T-helper 1 cell treated with Interleukin-12 subunit alpha and Interleukin-12 subunit beta and Interleukin-4 antibody, amounts not matched to agents 30 ng/mL and 1 ng/mL, for 36 hours (primary cell): Measurements from ENCODE around the gene CCDC190. TPM values are rescaled to one million over a fixed set of nuclear protein-coding genes. Genes with fewer than 3 reads are reported as not detected.
"Not testable (repeated sequence)": the region's sequence is repeated elsewhere in the genome, so short reads cannot be mapped to it uniquely, and the experiment has no call there.

Experiments
- intact Hi-C: fragments of 100-400 bp; cut with micrococcal nuclease; formaldehyde crosslinking; loops from one replicate; pipeline ENCODE4 v1.15.1; 2024
- total RNA-seq: library from RNA; stranded (reverse); gene quantifications from 2 replicates; pipeline ENCODE4 v1.2.3, GENCODE V29; 2022

The CCDC190 gene, protein sequence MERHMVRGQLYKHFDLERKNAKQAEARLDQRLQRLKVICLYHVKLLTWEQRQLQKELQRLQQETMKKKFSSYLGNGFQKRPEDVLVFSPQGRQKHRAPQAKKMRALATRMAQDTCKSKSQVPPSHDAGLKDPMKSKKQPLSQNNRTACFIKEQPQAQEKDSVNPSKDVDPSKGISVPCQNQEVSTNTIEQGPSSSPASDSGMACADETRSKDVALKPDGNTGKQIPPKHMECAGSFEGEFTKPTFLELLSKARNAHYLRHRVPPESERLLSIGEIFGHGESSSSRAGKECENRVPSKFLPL
- total RNA-seq: not detected in 2 replicates

DNA sequence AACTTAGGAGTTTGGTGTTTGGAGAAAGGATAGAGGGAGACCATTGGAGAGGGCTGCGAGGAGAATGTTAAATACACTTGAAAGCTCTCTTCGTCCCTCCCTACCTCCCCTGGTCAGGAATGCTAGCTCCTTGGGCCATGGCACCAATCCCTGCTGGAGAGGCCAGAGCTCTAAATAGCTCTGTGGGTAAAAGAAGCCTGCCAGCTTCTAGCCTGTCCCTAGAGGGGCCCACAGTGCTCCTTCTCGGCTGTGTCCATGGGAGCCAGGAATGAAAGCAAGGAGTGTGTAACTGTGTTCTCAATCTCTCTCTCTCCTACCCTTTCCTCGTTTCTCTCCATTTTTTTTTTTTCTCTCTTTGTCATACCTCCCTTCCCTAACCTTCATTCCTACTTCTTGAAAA lies at the start of gene CCDC190:
Gene CCDC190, minus strand, starts transcription at position 75 of the 400 bp plus-strand sequence. CDS start 1,529 bp downstream, outside the sequence.
- intact Hi-C loops: no loop called here

DNA sequence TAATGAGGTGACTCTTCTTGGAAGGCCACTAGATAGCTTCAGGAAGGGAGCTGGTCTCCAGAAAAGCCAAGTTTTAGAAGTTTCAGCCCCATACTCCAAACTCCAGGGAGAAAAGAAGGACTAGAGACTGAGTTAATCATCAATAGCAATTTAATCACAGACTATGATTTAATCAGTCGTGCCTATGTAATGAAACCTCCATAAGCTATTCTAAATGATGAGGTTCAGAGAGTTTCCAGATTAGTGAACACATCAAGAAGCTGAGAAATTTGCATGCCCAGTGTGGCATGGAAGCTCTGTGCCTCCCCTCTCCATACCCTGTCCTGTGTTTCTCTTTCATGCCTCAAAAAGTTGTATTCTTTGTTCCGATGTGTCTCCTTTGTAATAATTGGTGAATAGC lies 49.2 kb upstream of the CCDC190 start:
- intact Hi-C loops: no loop called here

DNA sequence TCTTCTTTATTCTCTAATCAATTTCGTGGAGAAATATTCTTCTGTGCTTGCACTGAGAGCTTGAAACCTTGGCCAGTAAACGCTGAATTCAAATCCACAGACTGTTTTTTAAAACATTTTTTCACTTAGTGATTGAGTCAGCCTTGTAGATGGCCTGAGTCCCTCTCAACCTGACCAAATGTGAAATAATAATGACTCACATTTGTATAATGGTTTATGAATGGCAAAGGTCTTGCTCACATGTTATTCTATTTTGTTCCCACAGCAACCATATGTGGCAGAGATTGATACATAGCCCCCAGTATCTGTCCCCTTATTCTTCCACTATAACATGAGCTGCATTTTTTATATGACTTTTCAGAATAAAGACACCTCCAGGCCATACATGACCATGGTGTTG lies 47.8 kb upstream of the CCDC190 start:
- intact Hi-C loops: no loop called here

DNA sequence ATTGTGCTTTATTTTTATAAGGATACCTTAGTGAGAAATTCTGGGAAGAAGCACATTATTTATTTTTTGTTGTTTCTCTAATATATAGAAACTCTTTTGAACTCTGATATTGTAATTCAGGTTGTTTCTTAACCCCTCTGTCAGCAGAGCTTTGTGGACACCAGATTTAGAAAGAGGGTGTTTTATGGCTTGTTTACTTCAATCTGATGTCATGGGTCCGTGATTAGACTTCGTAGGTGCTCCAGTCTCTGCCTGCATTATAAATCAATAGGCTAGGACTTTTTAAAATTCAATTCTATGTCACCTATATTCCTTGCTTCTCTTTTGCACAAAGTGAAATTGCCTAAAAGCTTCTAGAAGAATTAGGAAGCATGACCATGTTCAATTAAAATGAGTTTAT lies 47.3 kb upstream of the CCDC190 start:
- intact Hi-C loops: no loop called here

DNA sequence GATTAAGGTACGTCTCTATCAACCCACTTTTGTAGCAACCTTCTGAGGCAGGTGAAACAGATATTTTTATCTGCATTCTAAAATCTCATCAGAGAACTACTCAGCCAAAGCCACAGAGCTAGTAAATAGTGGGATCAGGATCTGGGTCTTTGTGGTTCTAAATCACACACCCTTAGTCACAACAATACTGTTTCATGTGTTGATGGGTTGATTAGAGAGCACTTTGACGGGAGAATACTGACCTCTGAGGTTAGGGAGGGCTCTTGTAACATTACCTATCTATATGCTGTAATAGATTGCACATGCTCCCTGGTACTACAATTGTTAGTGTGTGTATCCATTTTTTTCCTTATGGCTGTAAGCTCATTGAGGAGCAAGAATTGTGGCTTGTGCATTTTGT lies 45.5 kb upstream of the CCDC190 start:
- intact Hi-C loops: no loop called here

- intact Hi-C loops: no loop called here
Measured at GRCh38 chr1:162905174-162906158, 44.5 kb upstream of the CCDC190 start.

- intact Hi-C loops: no loop called here
Measured at GRCh38 chr1:162904579-162904978, 43.6 kb upstream of the CCDC190 start.

GRCh38 chr1:162904023-162904422 lies 43.0 kb upstream of the CCDC190 start:
- intact Hi-C loops: no loop called here

DNA sequence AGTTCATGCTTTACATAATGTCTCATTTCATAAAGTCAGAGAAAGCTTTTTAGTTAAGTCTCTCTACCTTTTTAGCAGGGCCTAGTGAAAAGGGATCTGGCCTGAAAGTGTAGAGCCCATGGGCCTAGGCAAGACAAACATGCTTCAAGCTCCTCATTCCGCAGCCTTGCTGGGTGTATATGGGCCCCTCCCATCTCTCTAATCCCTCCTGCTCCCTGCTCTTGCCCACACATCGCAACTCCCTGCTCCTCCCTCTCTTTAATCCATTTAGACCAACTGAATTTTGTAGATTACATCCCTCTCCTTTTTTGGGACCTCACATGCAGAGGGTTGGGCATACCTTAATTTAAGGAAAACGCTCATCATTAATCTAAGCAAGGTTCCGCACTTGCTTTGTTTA lies 42.3 kb upstream of the CCDC190 start:
- intact Hi-C loops: no loop called here

DNA sequence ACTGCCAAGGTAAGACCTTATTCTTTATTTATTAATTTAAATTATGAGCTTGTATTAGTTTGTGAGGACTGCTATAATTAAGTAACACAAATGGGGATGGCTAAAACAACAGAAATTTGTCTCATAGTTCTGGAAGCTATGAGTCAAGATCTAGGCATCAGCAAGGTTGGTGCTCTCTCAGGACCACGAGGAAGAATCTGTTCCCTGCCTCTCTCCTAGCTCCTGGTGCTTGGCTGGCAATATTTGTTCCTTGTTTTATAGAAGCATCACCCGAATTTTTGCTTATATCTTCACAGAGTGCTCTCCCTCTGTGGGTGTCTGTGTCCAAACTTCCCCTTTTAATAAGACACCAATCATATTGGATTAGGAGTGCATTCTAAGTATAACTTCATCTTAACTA lies 41.4 kb upstream of the CCDC190 start:
- intact Hi-C loops: no loop called here

DNA sequence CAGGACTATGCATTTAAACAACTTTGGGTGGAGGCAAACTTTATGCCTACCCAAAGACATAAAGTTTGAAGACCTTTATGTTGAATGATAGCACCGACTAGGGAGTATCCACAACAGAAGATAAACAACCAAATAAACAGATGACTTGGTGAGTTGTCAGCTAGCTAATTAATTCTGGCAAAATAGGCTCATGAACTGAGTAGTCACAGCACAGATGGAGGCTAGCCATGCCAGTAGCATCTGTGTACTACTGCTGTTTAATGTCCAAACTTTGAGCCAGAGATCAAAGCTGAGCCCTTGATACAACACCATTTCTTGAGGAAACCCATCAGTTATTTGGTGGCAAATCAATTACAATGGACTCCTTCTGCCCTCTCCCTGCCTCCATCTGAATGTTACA lies 40.3 kb upstream of the CCDC190 start:
- intact Hi-C loops: no loop called here

- intact Hi-C loops: no loop called here
Measured at GRCh38 chr1:162899422-162900146, 38.6 kb upstream of the CCDC190 start.

DNA sequence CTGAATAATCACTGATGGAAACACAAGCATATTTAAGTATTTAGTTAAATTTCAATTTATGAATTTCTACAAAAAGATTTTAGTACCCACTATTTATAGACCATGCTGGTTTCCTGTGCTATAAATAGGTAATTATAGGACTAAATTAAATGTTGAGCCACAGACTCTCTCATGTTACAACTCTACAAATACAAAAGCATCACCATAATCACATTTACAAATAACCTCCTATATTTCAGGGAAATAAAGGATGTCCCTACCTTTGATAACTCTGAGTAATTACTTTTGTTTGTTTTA lies 32.6 kb upstream of the CCDC190 start:
- intact Hi-C loops: no loop called here

- intact Hi-C loops: no loop called here
Measured at GRCh38 chr1:162892906-162893611, 32.1 kb upstream of the CCDC190 start.

DNA sequence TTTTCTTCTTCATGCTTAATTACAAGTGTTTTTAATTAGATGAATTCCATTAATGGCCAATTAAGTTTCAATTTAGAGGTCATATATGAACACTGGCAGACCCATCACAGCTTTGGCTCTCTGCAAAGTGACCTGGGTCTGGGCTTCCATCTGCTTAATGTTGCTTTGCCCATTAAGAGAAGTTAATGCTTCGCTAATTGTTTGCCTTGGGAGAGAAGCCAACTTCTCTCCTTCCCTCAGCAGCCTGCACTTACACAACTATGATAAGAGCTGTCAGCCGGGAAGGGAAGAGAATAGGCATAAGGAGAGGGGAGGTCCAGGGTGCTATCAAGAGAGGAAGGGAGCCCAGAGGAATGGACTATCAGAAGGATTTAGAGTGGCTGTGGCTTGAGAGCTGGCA lies 29.0 kb upstream of the CCDC190 start:
- intact Hi-C loops: no loop called here

DNA sequence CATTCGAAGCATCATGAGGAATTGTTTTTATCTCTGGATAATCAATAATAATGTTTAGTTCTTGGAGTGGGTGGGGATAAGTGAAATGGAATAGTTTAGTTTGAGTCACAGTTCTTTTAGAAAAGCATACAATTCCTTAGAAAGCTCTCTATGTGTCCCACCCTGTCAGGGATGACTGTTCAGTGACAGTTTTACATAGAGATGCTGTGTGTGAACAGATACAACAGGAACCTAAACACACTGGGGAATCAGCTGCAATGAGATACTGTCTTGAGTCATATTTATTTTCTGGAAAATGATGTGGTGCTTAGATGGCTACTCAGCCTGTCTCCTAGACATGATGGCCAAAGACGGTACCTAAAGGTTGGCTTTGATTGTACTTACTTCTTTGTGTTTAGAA lies 25.7 kb upstream of the CCDC190 start:
- intact Hi-C loops: no loop called here

- intact Hi-C loops: no loop called here
Measured at GRCh38 chr1:162885265-162885664, 24.3 kb upstream of the CCDC190 start.

DNA sequence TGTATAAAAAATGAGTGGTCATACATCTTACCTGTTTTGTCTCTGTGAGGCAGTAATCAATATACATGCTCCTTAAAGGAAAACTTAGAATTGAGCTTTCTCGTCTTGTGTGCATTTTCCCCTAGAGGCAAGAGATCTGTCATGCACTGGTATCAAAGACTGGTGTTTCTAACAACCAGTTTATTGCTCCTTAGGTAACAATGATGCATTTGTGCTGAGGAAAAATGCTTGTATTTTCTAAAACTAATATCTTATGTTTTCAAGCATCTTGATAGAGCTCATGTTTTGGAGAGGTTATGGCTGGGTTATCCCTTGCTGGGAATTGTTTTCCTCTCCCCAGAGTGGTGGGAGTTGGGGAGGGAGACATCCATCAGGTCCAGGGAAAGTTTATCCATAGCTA lies 23.9 kb upstream of the CCDC190 start:
- intact Hi-C loops: no loop called here

DNA sequence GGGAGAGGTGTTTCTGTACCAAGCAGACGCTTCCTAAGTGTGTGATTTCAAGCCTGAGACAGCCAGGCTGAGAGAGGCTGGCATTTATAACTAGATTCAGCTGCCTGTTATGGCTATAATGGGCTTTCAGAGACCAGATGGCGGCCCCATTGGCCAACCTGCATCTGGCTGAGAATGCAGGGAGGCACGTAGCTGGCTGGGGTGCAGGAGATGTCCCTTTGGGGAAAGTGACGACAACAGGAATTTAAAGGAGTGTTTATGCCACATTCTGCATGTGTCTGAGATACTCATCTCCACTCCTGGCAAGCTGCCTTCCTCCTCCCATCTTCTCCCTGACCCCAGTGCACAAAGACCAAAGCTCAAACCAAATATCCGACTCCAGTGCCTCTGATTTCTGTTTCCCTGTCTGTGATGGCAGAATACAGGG lies 21.3 kb upstream of the CCDC190 start:
- intact Hi-C loops: no loop called here

DNA sequence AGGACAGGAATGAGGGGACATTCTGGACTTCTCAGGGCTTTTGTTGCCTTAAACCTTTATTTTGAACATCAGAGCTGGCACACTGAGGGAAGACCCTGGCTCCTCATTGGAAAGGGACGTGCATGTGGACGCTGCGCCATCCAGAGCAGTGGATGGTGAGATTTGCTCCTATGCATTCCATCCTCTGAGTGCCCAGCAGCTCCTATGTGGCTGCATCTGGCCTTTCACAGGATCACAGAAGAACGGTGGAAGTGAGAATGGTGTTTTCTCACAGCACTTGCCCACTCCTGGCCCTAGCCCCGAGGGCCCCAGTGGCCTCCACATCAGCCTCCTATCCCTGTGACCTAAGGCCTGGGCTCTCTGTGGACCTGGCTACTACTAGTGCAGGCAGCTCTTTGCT lies 20.6 kb upstream of the CCDC190 start:
- intact Hi-C loops: no loop called here

- intact Hi-C loops: not testable (repeated sequence)
Measured at GRCh38 chr1:162880617-162881016, 19.6 kb upstream of the CCDC190 start.
